ENCODE measurements around the gene BATF3.
"Not testable (repeated sequence)": the region's sequence is repeated elsewhere in the genome, so short reads cannot be mapped to it uniquely, and the experiment has no call there.

Gene BATF3

DNA sequence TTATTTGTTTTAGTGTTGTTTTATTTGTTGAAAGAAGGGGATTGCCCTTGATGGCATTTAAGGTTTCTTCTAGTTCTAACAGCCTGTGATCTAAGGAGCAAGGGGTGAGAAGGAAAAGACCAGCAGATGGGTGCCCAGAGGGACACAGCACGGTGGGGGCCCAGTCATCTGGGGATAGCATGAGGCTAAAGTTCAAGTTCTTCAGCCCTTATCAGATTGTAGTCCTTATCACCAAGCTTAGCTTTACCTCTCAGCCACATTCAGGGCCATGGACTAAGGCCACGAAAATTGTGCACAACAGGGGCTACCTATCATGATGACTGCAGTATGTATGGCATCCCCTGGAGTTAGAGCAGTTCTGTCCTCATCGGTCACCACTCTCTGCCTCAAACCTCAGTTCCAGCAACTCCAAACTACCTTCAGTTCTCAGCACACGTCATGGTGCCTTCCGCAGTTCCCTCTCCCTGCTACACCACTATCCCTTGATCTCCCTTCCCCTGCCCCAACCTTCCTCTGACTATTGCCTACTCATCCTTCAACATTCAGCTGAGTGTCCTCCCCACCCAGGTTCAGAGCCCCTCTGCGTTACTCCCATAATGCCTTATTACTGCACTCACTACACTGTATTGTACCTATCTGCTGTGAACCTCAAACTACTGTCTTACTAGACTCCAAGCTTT lies 54.6 kb downstream of the BATF3 start:
- Histone ChIP-seq H3K4me2 (ENCODE audit: low read length) (no peak overlapping the region), H3K27ac (no peak overlapping the region), H3K4me3 (ENCODE audit: low read depth, low read length) (no peak overlapping the region), H3K36me3 (ENCODE audit: control insufficient read depth, insufficient read depth, low read length) (no peaks in the 10 kb centered on the region), H3K9me3 (ENCODE audit: control insufficient read depth, low read length) (no peaks in the 10 kb centered on the region), H3K27me3 (ENCODE audit: control insufficient read depth, insufficient read depth, low read length) (no peaks in the 10 kb centered on the region), H3K9ac (no peak overlapping the region), H3K79me2 (no peaks in the 10 kb centered on the region), H2AFZ (no peak overlapping the region), H3K4me1 (no peaks in the 10 kb centered on the region)
- TF ChIP-seq, protein P1, sequence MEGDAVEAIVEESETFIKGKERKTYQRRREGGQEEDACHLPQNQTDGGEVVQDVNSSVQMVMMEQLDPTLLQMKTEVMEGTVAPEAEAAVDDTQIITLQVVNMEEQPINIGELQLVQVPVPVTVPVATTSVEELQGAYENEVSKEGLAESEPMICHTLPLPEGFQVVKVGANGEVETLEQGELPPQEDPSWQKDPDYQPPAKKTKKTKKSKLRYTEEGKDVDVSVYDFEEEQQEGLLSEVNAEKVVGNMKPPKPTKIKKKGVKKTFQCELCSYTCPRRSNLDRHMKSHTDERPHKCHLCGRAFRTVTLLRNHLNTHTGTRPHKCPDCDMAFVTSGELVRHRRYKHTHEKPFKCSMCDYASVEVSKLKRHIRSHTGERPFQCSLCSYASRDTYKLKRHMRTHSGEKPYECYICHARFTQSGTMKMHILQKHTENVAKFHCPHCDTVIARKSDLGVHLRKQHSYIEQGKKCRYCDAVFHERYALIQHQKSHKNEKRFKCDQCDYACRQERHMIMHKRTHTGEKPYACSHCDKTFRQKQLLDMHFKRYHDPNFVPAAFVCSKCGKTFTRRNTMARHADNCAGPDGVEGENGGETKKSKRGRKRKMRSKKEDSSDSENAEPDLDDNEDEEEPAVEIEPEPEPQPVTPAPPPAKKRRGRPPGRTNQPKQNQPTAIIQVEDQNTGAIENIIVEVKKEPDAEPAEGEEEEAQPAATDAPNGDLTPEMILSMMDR (IDR thresholded peaks at IDR 0.05): no peak

DNA sequence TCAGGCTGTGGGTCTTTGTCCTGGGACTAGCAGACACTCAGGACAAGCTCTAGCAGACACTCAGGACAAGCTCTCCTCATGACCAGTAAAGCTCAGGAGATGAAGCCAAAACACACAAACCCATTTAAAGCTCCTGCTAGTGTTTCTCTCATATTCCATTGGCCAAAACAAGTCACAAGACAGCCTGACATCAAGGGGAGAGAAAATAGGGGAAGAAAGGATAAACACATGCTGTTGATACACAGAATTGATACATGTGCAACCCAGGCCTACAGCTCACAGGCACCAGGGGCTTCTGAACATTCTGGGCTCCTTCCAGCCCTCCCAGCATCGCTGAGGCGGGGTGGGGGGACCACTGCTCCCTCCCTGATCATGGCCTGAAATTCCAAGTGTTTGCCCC lies 55.8 kb downstream of the BATF3 start:
- Histone ChIP-seq H3K36me3 (ENCODE audit: control insufficient read depth, insufficient read depth, low read length) (no peaks in the 10 kb centered on the region), H3K27ac (no peak overlapping the region)
- TF ChIP-seq, protein P1 (IDR thresholded peaks at IDR 0.05): no peak

DNA sequence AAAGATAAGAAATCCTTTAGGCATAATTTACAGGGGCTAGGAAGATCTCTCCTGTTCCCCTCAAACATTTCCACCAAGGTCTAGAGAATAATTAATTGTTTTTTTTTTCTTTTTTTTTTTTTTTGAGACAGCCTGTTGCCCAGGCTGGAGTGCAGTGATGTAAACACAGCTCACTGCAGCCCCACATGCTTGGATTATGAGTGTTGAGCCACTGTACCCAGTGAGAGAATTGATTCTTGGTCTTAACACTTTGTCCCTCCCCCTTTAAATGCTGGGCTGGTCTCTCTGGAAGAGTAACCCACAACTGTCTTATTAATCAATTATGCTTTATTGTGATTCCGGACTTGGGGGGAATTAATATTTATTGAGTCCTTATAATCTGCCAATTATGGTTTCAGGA lies 57.7 kb downstream of the BATF3 start:
- Histone ChIP-seq H3K79me2 (no peaks in the 10 kb centered on the region), H3K27me3 (ENCODE audit: control insufficient read depth, insufficient read depth, low read length) (no peaks in the 10 kb centered on the region), H3K27ac (no peak overlapping the region), H2AFZ (no peak overlapping the region), H3K36me3 (ENCODE audit: control insufficient read depth, insufficient read depth, low read length) (no peaks in the 10 kb centered on the region), H3K9ac (no peak overlapping the region), H3K4me2 (ENCODE audit: low read length) (no peak overlapping the region), H3K4me3 (ENCODE audit: low read depth, low read length) (no peak overlapping the region), H3K4me1 (no peaks in the 10 kb centered on the region), H3K9me3 (ENCODE audit: control insufficient read depth, low read length) (no peaks in the 10 kb centered on the region)
- TF ChIP-seq, protein P1 (IDR thresholded peaks at IDR 0.05): no peak

More for the DNA sequence above, 55.8 kb downstream of the BATF3 start:
- Histone ChIP-seq H3K4me2 (ENCODE audit: low read length) (no peak overlapping the region), H3K79me2 (no peaks in the 10 kb centered on the region), H3K9me3 (ENCODE audit: control insufficient read depth, low read length) (no peaks in the 10 kb centered on the region), H3K4me1 (no peaks in the 10 kb centered on the region), H3K4me3 (ENCODE audit: low read depth, low read length) (no peak overlapping the region), H3K27me3 (ENCODE audit: control insufficient read depth, insufficient read depth, low read length) (no peaks in the 10 kb centered on the region), H3K9ac (no peak overlapping the region), H2AFZ (no peak overlapping the region)

DNA sequence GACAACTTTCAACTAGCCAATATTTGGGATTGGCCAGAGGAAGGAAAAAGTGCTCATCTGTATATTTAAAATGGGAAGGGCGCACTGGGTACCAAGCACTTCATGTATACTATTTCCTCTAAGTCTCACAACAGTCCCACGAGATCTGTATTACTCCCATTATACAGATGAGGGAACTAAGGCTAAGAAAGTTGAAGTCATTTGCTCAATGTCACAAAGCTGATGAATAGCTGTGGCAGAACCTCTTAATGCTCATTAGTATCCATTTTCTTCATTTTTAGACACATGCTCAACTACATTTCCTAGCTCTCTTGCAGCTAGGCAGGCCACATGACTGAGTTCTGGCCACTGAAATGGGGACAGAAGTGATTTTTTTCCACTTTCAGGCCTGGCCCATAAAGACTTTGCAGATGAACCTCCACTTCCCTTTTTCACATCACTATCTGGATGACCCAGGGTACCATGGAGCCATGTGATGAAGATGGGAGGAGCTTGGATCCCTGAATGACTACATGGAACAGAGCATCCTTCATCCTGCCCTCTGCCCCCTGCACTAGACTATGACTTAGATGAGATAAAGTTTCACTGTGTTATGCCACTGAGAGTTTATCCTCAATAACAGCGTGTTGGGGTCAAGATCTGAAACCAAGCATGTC lies 59.3 kb downstream of the BATF3 start:
- no peak overlapping the region for H3K4me2 ChIP-seq (ENCODE audit: low read length)
- no peak overlapping the region for H2AFZ ChIP-seq
- H3K9ac ChIP-seq: no peak overlapping the region
- H3K79me2 ChIP-seq: no peaks in the 10 kb centered on the region
- H3K27me3 ChIP-seq (ENCODE audit: control insufficient read depth, insufficient read depth, low read length): no peaks in the 10 kb centered on the region
- no peaks in the 10 kb centered on the region for H3K9me3 ChIP-seq (ENCODE audit: control insufficient read depth, low read length)
- H3K27ac ChIP-seq: no peak overlapping the region
- no peaks in the 10 kb centered on the region for H3K4me1 ChIP-seq
- no peak overlapping the region for H3K4me3 ChIP-seq (ENCODE audit: low read depth, low read length)
- H3K36me3 ChIP-seq (ENCODE audit: control insufficient read depth, insufficient read depth, low read length): no peaks in the 10 kb centered on the region
- TF ChIP-seq, protein P1 (IDR thresholded peaks at IDR 0.05): no peak

DNA sequence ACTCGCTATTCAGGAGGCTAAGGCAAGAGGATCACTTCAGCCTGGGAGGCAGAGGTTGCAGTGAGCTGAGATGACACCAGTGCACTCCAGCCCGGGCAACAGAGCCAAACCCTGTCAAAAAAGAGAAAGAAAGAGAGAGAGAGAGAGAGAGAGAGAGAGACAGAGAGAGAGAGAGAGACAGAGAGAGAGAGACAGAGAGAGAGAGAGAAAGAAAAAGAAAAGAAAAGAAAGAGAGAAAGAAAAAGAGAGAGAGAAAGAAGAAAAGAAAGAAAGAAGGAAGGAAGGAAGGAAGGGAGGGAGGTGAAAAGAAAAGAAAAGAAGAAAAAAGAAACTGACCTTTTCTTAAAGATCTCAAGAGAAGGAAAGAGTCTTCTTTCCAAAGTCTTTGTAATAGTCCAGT lies 60.1 kb downstream of the BATF3 start:
- peak overlapping the region; percentile 77 for H3K27ac ChIP-seq
- not testable (repeated sequence) for H3K9ac ChIP-seq; H2AFZ ChIP-seq; H3K4me3 ChIP-seq (ENCODE audit: low read depth, low read length); H3K79me2 ChIP-seq; H3K27me3 ChIP-seq (ENCODE audit: control insufficient read depth, insufficient read depth, low read length); H3K9me3 ChIP-seq (ENCODE audit: control insufficient read depth, low read length); H3K4me1 ChIP-seq; H3K4me2 ChIP-seq (ENCODE audit: low read length); H3K36me3 ChIP-seq (ENCODE audit: control insufficient read depth, insufficient read depth, low read length)

All from parathyroid adenoma (tissue), 2 donors.